ENCODE data around the gene KIAA0513. TPM values are rescaled to one million over a fixed set of nuclear protein-coding genes. Genes with fewer than 3 reads are reported as not detected.

The KIAA0513 gene
- total and polyA plus RNA-seq, 2 experiments from 2014 or later = 12.8 to 24.6 TPM

DNA sequence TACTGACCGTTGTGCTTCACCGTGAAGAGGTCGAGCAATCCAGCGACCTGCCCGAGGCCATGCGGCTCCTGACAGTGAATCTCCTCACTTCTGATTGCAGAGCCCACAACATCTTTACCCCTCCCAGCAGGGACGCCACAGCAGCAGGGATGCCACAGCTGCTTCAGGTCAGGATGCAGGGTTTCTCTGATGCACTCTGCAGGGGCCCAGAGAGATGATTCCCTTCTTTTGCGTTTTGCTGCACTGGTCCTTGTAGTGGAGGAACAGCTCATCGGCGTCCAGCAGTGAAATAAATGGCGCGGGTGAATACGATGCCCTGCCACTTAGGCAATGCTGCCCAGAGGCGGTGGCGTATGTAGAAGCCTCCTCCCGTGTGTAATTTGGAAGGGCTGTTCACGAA lies 5.6 kb downstream of the KIAA0513 start:
- no peaks in the 10 kb centered on the region for H3K9me3 ChIP-seq (ENCODE audit: low read depth)
- no peaks in the 10 kb centered on the region for H3K4me1 ChIP-seq (ENCODE audit: low read depth)
- H3K27ac ChIP-seq = no peak overlapping the region
- H3K4me3 ChIP-seq = no peak overlapping the region
- H3K27me3 ChIP-seq = no peaks in the 10 kb centered on the region
- no peak for DNase-seq (ENCODE audit: low read depth in 1 of 2, low spot score in 1 of 2)
- TF ChIP-seq, protein P1, sequence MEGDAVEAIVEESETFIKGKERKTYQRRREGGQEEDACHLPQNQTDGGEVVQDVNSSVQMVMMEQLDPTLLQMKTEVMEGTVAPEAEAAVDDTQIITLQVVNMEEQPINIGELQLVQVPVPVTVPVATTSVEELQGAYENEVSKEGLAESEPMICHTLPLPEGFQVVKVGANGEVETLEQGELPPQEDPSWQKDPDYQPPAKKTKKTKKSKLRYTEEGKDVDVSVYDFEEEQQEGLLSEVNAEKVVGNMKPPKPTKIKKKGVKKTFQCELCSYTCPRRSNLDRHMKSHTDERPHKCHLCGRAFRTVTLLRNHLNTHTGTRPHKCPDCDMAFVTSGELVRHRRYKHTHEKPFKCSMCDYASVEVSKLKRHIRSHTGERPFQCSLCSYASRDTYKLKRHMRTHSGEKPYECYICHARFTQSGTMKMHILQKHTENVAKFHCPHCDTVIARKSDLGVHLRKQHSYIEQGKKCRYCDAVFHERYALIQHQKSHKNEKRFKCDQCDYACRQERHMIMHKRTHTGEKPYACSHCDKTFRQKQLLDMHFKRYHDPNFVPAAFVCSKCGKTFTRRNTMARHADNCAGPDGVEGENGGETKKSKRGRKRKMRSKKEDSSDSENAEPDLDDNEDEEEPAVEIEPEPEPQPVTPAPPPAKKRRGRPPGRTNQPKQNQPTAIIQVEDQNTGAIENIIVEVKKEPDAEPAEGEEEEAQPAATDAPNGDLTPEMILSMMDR (IDR thresholded peaks at IDR 0.05; ENCODE audit: low read depth, low read length) = no peak
- H3K36me3 ChIP-seq = no peaks in the 10 kb centered on the region

GRCh38 chr16:85034591-85035433 lies 7.2 kb downstream of the KIAA0513 start:
- no peak for DNase-seq (ENCODE audit: low read depth in 1 of 2, low spot score in 1 of 2)
- H3K27me3 ChIP-seq = no peaks in the 10 kb centered on the region
- H3K36me3 ChIP-seq = no peaks in the 10 kb centered on the region
- no peaks in the 10 kb centered on the region for H3K4me1 ChIP-seq (ENCODE audit: low read depth)
- TF ChIP-seq, protein P1 (IDR thresholded peaks at IDR 0.05; ENCODE audit: low read depth, low read length) = no peak
- H3K9me3 ChIP-seq (ENCODE audit: low read depth) = no peaks in the 10 kb centered on the region
- no peak overlapping the region for H3K4me3 ChIP-seq
- no peak overlapping the region for H3K27ac ChIP-seq

DNA sequence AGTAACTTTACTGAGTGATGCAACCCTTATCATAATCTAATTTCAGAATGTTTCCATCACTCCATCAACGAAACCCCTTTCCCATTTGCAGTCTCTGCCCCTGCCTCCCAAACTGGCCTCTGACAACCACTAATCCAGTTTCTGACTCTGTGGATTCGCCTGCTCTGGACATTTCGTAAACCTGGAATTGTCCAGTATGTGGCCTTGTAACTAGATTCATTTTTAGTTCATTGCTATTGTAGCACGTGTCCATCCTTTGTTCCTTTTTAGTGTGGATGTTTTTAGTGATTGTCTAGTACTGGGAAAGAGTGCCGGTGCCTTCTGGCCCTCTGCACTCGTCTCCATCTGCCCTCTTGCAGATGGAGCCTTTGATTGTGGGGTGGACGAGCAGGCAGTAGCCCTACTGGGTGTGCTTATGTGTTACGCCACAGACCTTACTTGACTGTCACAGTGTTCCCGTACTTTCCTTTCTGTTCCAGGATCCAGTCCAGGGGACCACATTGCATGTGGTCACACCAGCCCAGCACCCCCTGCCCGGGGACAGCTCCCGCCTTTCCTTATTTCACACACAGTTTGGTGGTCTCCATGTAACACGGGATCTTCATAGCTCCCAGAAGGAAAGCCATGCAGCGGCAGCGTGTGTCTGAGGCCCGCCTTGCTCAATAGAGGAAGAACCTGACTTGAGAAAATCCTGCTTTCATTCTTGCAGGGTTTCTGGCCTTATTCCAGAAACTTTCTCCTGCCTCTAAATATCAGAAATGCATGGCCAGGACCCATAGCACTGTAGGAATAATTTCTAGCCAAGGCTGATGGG lies 8.8 kb downstream of the KIAA0513 start:
- DNase-seq (ENCODE audit: low read depth in 1 of 2, low spot score in 1 of 2) = peak in 1 of 2 donors; percentile 52
- Histone ChIP-seq H3K4me3 (no peak overlapping the region), H3K9me3 (ENCODE audit: low read depth) (no peaks in the 10 kb centered on the region), H3K36me3 (no peaks in the 10 kb centered on the region), H3K4me1 (ENCODE audit: low read depth) (no peaks in the 10 kb centered on the region), H3K27me3 (no peaks in the 10 kb centered on the region), H3K27ac (no peak overlapping the region)
- TF ChIP-seq, protein P1 (IDR thresholded peaks at IDR 0.05; ENCODE audit: low read depth, low read length) = no peak

DNA sequence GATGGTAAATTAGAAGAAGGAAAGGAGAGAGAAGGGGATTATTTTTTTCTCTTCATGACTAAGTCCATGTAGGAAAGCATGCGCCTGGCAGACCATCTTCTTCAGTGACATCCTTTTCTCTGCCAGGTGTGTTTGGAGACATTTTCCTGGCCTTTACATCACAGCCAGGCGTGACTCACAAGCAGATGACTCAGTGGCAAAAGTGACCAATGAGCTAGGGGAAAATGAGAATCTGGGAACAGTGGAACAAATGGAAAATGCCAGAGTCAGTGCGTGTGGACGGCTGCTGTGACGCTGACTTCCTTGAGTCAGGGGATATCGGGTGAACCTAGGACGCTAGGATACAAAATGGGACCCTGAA lies 9.4 kb downstream of the KIAA0513 start:
- DNase-seq (ENCODE audit: low read depth in 1 of 2, low spot score in 1 of 2) = peak in 1 of 2 donors; percentile 67
- H3K27me3 ChIP-seq = no peaks in the 10 kb centered on the region
- no peaks in the 10 kb centered on the region for H3K36me3 ChIP-seq
- TF ChIP-seq, protein P1 (IDR thresholded peaks at IDR 0.05; ENCODE audit: low read depth, low read length) = no peak
- H3K4me1 ChIP-seq (ENCODE audit: low read depth) = no peaks in the 10 kb centered on the region
- H3K9me3 ChIP-seq (ENCODE audit: low read depth) = no peaks in the 10 kb centered on the region
- no peak overlapping the region for H3K4me3 ChIP-seq
- H3K27ac ChIP-seq = no peak overlapping the region

DNA sequence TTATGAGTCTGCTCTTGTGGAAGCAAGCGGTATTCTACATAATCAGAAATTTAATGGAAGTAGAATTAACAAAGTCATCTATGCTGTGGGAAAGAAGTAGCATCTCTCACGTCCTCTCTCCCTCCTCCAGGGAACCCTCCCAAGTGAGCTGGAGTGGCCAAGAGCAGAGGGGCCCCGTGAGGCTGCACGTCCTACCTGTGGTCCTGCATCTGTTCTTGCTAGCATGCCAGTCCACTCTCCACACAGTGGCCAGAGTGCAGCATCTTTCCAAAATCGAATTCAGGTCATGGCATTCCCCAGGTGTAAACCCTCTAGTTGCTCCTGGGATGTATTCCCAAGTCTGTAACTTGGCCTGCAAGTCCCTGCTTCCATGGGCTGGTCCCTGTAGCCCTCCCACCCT lies 10.1 kb downstream of the KIAA0513 start:
- Histone ChIP-seq H3K27ac (no peak overlapping the region), H3K36me3 (no peaks in the 10 kb centered on the region), H3K9me3 (ENCODE audit: low read depth) (no peaks in the 10 kb centered on the region), H3K4me1 (ENCODE audit: low read depth) (no peaks in the 10 kb centered on the region), H3K27me3 (no peaks in the 10 kb centered on the region), H3K4me3 (no peak overlapping the region)
- DNase-seq (ENCODE audit: low read depth in 1 of 2, low spot score in 1 of 2) = no peak
- TF ChIP-seq, protein P1 (IDR thresholded peaks at IDR 0.05; ENCODE audit: low read depth, low read length) = no peak

All from cardiac muscle cell (in vitro differentiated cells and primary cell).